PC-3 (cell line): ENCODE data around the gene ANLN. TPM values are rescaled to one million over a fixed set of nuclear protein-coding genes. Genes with fewer than 3 reads are reported as not detected.

Experiments
- ATAC-seq: fragments of 200-7000 bp; cut with Tn5 transposase; 2 replicates; pipeline ENCODE4 v1.9.1; 2020; ENCODE audit warnings: mild to moderate bottlenecking, moderate library complexity
- BruUV-seq: library from RNA; stranded (reverse); fragments of 400-500 nt; replicated peaks from 2 replicates; lab custom pipeline; 2021; lab: Mats Ljungman, UMichigan
- CTCF ChIA-PET: fragments of 300-600 bp; sonication (Branson Sonifier 250); formaldehyde crosslinking; loops from one replicate; lab custom pipeline; 2022; ENCODE audit warnings: antibody characterized with exemption; lab: Charles Lee
- POLR2A ChIA-PET: fragments of 300-600 bp; sonication (Branson Sonifier 250); formaldehyde crosslinking; loops from one replicate; lab custom pipeline; 2022; ENCODE audit warnings: antibody characterized with exemption; ENCODE audit not compliant: unreplicated experiment; lab: Charles Lee
- DNase-seq: peaks from one replicate; pipeline ENCODE4 v3.0.0-alpha.2; 2015
- H2AFZ ChIP-seq: fragments of 300-600 bp; sonication (generic); 2 replicates; pipeline ENCODE4 v1.6.0; 2016; ENCODE audit warnings: antibody characterized with exemption, low read length
- H3F3A ChIP-seq: fragments of 300-600 bp; sonication (generic); one replicate; pipeline ENCODE4 v1.6.0; 2017; ENCODE audit warnings: antibody characterized with exemption, low read length, control low read depth, mild to moderate bottlenecking; ENCODE audit not compliant: unreplicated experiment
- H3K27ac ChIP-seq: fragments of 300-600 bp; sonication (generic); 2 replicates; pipeline ENCODE4 v1.5.1; 2016; ENCODE audit warnings: mild to moderate bottlenecking, low read length
- H3K27me3 ChIP-seq: fragments of 300-600 bp; sonication (generic); 2 replicates; pipeline ENCODE4 v1.6.1; 2016; ENCODE audit warnings: low read length, mixed read lengths
- H3K36me3 ChIP-seq: fragments of 300-600 bp; sonication (generic); 2 replicates; pipeline ENCODE4 v1.6.1; 2016; ENCODE audit warnings: low read depth, mixed run types, low read length, mixed read lengths
- H3K4me1 ChIP-seq: fragments of 300-600 bp; sonication (generic); 2 replicates; pipeline ENCODE4 v1.5.1; 2016; ENCODE audit warnings: low read length; ENCODE audit not compliant: insufficient read depth
- H3K4me2 ChIP-seq: fragments of 300-600 bp; sonication (generic); 2 replicates; pipeline ENCODE4 v1.6.0; 2016; ENCODE audit warnings: low read length
- H3K4me3 ChIP-seq: fragments of 300-600 bp; sonication (generic); 2 replicates; pipeline ENCODE4 v1.5.1; 2016; ENCODE audit warnings: mild to moderate bottlenecking, low read length, mixed read lengths
- H3K79me2 ChIP-seq: fragments of 300-600 bp; sonication (generic); 2 replicates; pipeline ENCODE4 v1.6.1; 2017; ENCODE audit warnings: low read length, mixed read lengths
- H3K9ac ChIP-seq: fragments of 300-600 bp; sonication (generic); 2 replicates; pipeline ENCODE4 v1.6.0; 2016; ENCODE audit warnings: mild to moderate bottlenecking, low read length
- H3K9me2 ChIP-seq: fragments of 300-600 bp; sonication (generic); replicated peaks from 2 replicates; pipeline ENCODE4 v1.6.1; 2016; ENCODE audit warnings: mixed run types, low read length, mixed read lengths
- H3K9me3 ChIP-seq: fragments of 300-600 bp; sonication (generic); 2 replicates; pipeline ENCODE4 v1.6.1; 2016; ENCODE audit warnings: low read length, mixed read lengths
- H4K20me1 ChIP-seq: fragments of 300-600 bp; sonication (generic); 2 replicates; pipeline ENCODE4 v1.6.1; 2016; ENCODE audit warnings: low read length, mixed read lengths
- CTCF ChIP-seq: fragments of 300-600 bp; sonication (generic); conservative IDR thresholded peaks from 2 replicates; pipeline ENCODE4 v1.5.1; 2017; ENCODE audit warnings: antibody characterized with exemption, low read depth, mild to moderate bottlenecking, low read length
- EZH2 ChIP-seq: fragments of 300-600 bp; sonication (generic); IDR thresholded peaks from one replicate; pipeline ENCODE4 v1.6.1; 2017; ENCODE audit warnings: antibody characterized with exemption, mild to moderate bottlenecking, low read length; ENCODE audit not compliant: unreplicated experiment
- EZH2phosphoT487 ChIP-seq: fragments of 300-600 bp; sonication (generic); IDR thresholded peaks from 2 replicates; pipeline ENCODE4 v1.6.1; 2018; ENCODE audit warnings: mild to moderate bottlenecking, antibody characterized with exemption, low read length, borderline replicate concordance
- intact Hi-C: fragments of 100-400 bp; cut with micrococcal nuclease; formaldehyde crosslinking; loops from 2 replicates; pipeline ENCODE4 v1.9.0; 2023
- total RNA-seq: library from RNA; depleted of rRNA; stranded (reverse); fragments of >200 nt; gene quantifications from 2 replicates; pipeline ENCODE4 v1.2.3, GENCODE V29; 2014

Gene ANLN
- total RNA-seq, 1 experiment from 2014 or later = 110 TPM

- no peaks in the 10 kb centered on the region for H3K27me3 ChIP-seq
- CTCF ChIA-PET = no interaction called here
- no peak overlapping the region for H3K4me3 ChIP-seq
- H3K9me2 ChIP-seq = no peaks in the 10 kb centered on the region
- H3K9ac ChIP-seq = no peak overlapping the region
- no peak overlapping the region for H3K4me2 ChIP-seq
- H4K20me1 ChIP-seq = no peaks in the 10 kb centered on the region
- no peak overlapping the region for H2AFZ ChIP-seq
- ATAC-seq (no peak), DNase-seq (no peak)
- no TSS peak for BruUV-seq
- H3K27ac ChIP-seq = no peak overlapping the region
- intact Hi-C loops = no loop called here
- H3K36me3 ChIP-seq = no peaks in the 10 kb centered on the region
- no peak for TF ChIP-seq CTCF
- TF ChIP-seq EZH2phosphoT487 = no peak
- no peak for TF ChIP-seq EZH2
- no peaks in the 10 kb centered on the region for H3K4me1 ChIP-seq
- H3K79me2 ChIP-seq = no peaks in the 10 kb centered on the region
- POLR2A ChIA-PET = no interaction called here
- H3K9me3 ChIP-seq = no peaks in the 10 kb centered on the region
- H3F3A ChIP-seq = no peaks in the 10 kb centered on the region
Measured at GRCh38 chr7:36344622-36345021, 45.0 kb upstream of the ANLN start.

- Histone ChIP-seq H3K27ac (no peak overlapping the region), H3K27me3 (no peaks in the 10 kb centered on the region), H3K9me3 (no peaks in the 10 kb centered on the region), H3F3A (no peaks in the 10 kb centered on the region), H3K9ac (no peak overlapping the region), H4K20me1 (no peaks in the 10 kb centered on the region), H3K36me3 (no peaks in the 10 kb centered on the region), H3K79me2 (no peaks in the 10 kb centered on the region), H3K4me2 (no peak overlapping the region), H3K4me1 (no peaks in the 10 kb centered on the region), H3K4me3 (no peak overlapping the region), H3K9me2 (no peaks in the 10 kb centered on the region), H2AFZ (no peak overlapping the region)
- BruUV-seq = no TSS peak
- ChIA-PET CTCF (no interaction called here), POLR2A (no interaction called here)
- TF ChIP-seq EZH2 (no peak), CTCF (no peak), EZH2phosphoT487 (no peak)
- intact Hi-C loops = no loop called here
- DNase-seq = no peak
- no peak for ATAC-seq
Measured at GRCh38 chr7:36346260-36346831, 43.3 kb upstream of the ANLN start.

GRCh38 chr7:36348256-36348655 is 41.4 kb upstream of the ANLN start:
- ChIA-PET CTCF (no interaction called here), POLR2A (no interaction called here)
- Histone ChIP-seq H3K9ac (no peak overlapping the region), H2AFZ (no peak overlapping the region), H3K9me3 (no peaks in the 10 kb centered on the region), H3K4me2 (no peak overlapping the region), H4K20me1 (no peaks in the 10 kb centered on the region), H3K36me3 (no peaks in the 10 kb centered on the region), H3K9me2 (no peaks in the 10 kb centered on the region), H3K4me1 (no peaks in the 10 kb centered on the region), H3K4me3 (no peak overlapping the region), H3K79me2 (no peaks in the 10 kb centered on the region), H3K27ac (no peak overlapping the region), H3F3A (no peaks in the 10 kb centered on the region), H3K27me3 (no peaks in the 10 kb centered on the region)
- TF ChIP-seq CTCF (no peak), EZH2phosphoT487 (no peak), EZH2 (no peak)
- DNase-seq = no peak
- peak; percentile 42 for ATAC-seq
- intact Hi-C loops = no loop called here
- no TSS peak for BruUV-seq
